ENCODE measurements around the gene FN1. TPM values are rescaled to one million over a fixed set of nuclear protein-coding genes. Genes with fewer than 3 reads are reported as not detected.

The FN1 gene
- polyA plus RNA-seq, 1 of the 3 experiments (the other 2 are of a cell fraction) = 1,671 TPM

- H3K4me3 ChIP-seq (ENCODE audit: low read depth in 2 of 2, low read length in 1 of 2) = no peak overlapping the region
- peaks cover 67 to 71% of the 10 kb centered on the region in 2 experiments for H3K36me3 ChIP-seq (replicated peaks in 1 of 2; ENCODE audit: control insufficient read depth in 1 of 2, insufficient read depth in 2 of 2, low read length in 1 of 2)
- no peak overlapping the region for H3K9ac ChIP-seq
- TF ChIP-seq IRF3 (IDR thresholded peaks at IDR 0.05; ENCODE audit: low read depth, low read length) (no peak), YY1 (IDR thresholded peaks at IDR 0.05; ENCODE audit: low read depth) (no peak), MAX (IDR thresholded peaks at IDR 0.05; ENCODE audit: low read depth) (no peak), RCOR1 (IDR thresholded peaks at IDR 0.05; ENCODE audit: low read length) (no peak), JUND (IDR thresholded peaks at IDR 0.05) (no peak), FOXJ3 (CRISPR knock-in tag; IDR thresholded peaks at IDR 0.05) (no peak), ZBTB33 (IDR thresholded peaks at IDR 0.05; ENCODE audit: borderline replicate concordance, low read depth) (no peak), CTCF (IDR thresholded peaks at IDR 0.05) (no peak), REST (IDR thresholded peaks at IDR 0.05; ENCODE audit: low read depth, low read length) (no peak), POLR2AphosphoS5 (IDR thresholded peaks at IDR 0.05; ENCODE audit: low read depth, low read length) (no peak)
- H3K4me2 ChIP-seq = no peak overlapping the region
- no peaks in the 10 kb centered on the region for H3K79me2 ChIP-seq (ENCODE audit: insufficient read depth)
- H4K20me1 ChIP-seq (ENCODE audit: insufficient read depth) = no peaks in the 10 kb centered on the region
- no peaks in the 10 kb centered on the region for H3K4me1 ChIP-seq (ENCODE audit: control insufficient read depth in 1 of 2, insufficient read depth in 2 of 2, low read depth in 1 of 2, low read length in 1 of 2)
- ChIA-PET POLR2A (no interaction called here), CTCF (no interaction called here)
- no peaks in the 10 kb centered on the region for H3K27me3 ChIP-seq (ENCODE audit: insufficient read depth)
- H2AFZ ChIP-seq (ENCODE audit: low read depth) = no peak overlapping the region
- no peaks in the 10 kb centered on the region for H3K9me3 ChIP-seq
- H3K27ac ChIP-seq (ENCODE audit: low read depth in 2 of 2, low read length in 1 of 2) = no peak overlapping the region
- peaks cover 2% of the 10 kb centered on the region for H3F3A ChIP-seq (replicated peaks; ENCODE audit: insufficient read depth)
- DNase-seq = no peak
- no peaks in the 10 kb centered on the region for H3K9me2 ChIP-seq
These were observed 88.0 kb downstream of the FN1 start for GRCh38 chr2:215347878-215348277.

All from SK-N-SH (cell line).